ENCODE measurements around the gene TCIRG1. TPM values are rescaled to one million over a fixed set of nuclear protein-coding genes. Genes with fewer than 3 reads are reported as not detected.
"Not testable (repeated sequence)": the region's sequence is repeated elsewhere in the genome, so short reads cannot be mapped to it uniquely, and the experiment has no call there.

Gene TCIRG1, protein sequence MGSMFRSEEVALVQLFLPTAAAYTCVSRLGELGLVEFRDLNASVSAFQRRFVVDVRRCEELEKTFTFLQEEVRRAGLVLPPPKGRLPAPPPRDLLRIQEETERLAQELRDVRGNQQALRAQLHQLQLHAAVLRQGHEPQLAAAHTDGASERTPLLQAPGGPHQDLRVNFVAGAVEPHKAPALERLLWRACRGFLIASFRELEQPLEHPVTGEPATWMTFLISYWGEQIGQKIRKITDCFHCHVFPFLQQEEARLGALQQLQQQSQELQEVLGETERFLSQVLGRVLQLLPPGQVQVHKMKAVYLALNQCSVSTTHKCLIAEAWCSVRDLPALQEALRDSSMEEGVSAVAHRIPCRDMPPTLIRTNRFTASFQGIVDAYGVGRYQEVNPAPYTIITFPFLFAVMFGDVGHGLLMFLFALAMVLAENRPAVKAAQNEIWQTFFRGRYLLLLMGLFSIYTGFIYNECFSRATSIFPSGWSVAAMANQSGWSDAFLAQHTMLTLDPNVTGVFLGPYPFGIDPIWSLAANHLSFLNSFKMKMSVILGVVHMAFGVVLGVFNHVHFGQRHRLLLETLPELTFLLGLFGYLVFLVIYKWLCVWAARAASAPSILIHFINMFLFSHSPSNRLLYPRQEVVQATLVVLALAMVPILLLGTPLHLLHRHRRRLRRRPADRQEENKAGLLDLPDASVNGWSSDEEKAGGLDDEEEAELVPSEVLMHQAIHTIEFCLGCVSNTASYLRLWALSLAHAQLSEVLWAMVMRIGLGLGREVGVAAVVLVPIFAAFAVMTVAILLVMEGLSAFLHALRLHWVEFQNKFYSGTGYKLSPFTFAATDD
- 25.8 TPM for total RNA-seq
- long read RNA-seq, transcript TCIRG1-201 (20 exons, 2,677 nt) = major isoform, 8 of 50 reads
- long read RNA-seq, partial matches to known transcripts = 20 of 50 reads
- long read RNA-seq, other reads (novel, unspliced or antisense) = 21 of 50 reads

DNA sequence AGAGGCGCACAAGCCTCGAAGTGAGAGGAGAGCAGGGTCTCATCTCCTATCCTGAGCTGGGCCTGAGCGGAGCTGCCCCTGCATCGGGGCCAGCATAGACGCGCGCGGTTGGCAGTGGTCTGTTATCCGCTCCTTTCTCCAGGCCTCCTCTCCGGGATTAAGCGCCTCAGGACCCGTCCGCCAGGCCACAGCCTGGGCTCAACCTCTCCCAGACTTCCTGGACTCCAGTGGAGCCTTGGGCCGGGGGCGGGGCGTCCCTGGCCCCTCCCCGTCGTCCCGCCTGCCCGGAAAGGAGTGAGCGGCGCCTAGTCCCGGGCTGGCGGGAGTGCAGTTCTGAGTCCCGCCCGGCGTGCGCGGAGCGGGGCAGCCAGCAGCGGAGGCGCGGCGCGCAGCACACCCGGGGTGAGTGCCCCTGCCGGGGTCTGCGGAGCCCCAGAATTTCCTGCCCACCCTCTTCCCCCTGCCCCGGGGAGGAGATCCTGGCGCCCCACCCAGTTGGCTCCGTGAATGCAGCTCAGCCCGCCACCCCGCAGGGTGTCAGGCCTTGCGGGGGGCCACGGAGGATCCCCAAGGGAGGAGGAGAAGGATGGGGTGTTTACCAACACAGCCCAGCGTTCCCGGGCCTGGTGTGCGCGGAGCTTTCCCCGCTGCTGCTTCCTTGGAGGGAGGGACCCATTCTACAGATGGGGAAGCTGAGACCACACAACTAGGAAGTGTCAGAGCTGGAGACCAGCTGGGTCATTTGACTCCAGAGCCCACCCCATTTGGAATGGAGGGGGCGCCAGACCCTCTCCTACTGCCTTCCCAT lies at the start of gene TCIRG1:
Gene TCIRG1 (plus strand): TSS at position 308 of the 808 bp plus-strand sequence. CDS start 2,247 bp downstream, outside the sequence.
- DNase-seq = peak; percentile 93
- peak; percentile 83 for ATAC-seq
- intact Hi-C loops (cut with micrococcal nuclease) = no loop called here

DNA sequence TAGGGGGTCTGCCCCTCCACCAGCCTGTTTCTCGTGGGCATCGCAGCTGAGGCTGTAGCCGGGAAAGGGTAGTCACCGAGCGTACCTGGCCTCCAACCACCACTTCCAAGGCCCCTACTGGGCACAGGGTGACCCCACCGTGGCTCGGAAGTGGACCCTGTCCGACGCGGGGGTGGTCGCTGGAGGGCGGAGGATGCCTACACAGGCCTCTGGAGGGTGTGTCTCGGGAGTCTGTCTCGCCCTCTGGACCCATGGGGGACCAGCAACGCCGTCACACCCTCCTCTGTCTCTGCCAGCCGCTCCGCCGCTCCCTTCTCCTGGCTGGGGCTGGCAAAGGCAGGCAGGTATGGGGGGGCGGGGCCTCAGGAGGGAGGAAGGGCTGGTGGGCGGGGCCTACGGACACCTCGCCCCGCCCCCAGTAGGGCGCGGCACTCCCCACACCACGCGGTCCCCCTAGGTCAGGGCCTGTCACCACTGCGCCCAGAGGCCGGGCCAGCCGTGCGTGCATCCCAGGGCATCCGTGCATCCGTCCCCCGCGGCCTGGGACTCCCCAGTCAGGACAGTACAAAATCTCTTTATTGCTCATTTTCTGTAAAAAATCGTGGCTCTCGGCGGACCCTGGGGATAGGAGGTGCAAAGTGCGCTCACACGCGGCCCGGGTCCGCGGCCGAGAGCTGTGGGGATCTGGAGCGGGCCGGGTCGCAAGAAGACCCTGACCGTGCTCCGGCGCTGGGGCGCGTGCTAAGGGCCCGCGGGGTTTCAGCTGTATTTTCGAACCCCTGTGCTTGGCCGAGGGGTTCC lies 48.1 kb upstream of the TCIRG1 start:
- intact Hi-C loops (cut with micrococcal nuclease) = not testable (repeated sequence)
- peak; percentile 58 for ATAC-seq
- DNase-seq = peak; percentile 48

GRCh38 chr11:67991347-67992121 lies 47.3 kb upstream of the TCIRG1 start:
- ATAC-seq = not testable (repeated sequence)

GRCh38 chr11:67993821-67994220 lies 45.0 kb upstream of the TCIRG1 start:
- intact Hi-C loops (cut with micrococcal nuclease); DNase-seq; ATAC-seq: not testable (repeated sequence)

More at GRCh38 chr11:67991347-67992121, 47.3 kb upstream of the TCIRG1 start:
- DNase-seq; intact Hi-C loops (cut with micrococcal nuclease): not testable (repeated sequence)

GRCh38 chr11:67994387-67994786 lies 44.4 kb upstream of the TCIRG1 start:
- intact Hi-C loops (cut with micrococcal nuclease); ATAC-seq; DNase-seq: not testable (repeated sequence)

DNA sequence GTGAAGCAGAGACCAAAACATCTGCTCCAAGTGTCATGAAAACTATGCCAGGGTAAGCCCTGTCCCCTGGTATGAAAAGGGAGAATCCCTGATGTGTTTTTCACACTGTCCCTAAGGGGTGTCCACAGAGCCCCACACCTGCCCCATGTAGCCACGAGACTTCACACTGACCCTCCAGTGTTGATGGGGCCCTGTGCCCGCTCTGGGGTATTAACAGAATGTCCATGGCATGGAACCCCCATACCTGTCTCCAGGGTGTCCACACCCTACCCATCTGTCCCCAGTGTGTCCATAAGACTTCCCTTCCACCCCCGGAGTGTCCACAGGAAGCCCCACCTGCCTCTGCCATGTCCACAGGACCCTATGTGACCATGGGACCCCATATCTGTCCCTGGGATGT lies 43.7 kb upstream of the TCIRG1 start:
- not testable (repeated sequence) for DNase-seq, ATAC-seq

GRCh38 chr11:67995579-67995978 lies 43.2 kb upstream of the TCIRG1 start:
- ATAC-seq; intact Hi-C loops (cut with micrococcal nuclease); DNase-seq: not testable (repeated sequence)

More for the DNA sequence above, 43.7 kb upstream of the TCIRG1 start:
- intact Hi-C loops (cut with micrococcal nuclease) = not testable (repeated sequence)

GRCh38 chr11:67996051-67996450 lies 42.8 kb upstream of the TCIRG1 start:
- intact Hi-C loops (cut with micrococcal nuclease) = no loop called here
- DNase-seq = no peak
- ATAC-seq = no peak

- intact Hi-C loops (cut with micrococcal nuclease) = no loop called here
- ATAC-seq (peak; percentile 87), DNase-seq (peak; percentile 77)
These were observed 42.0 kb upstream of the TCIRG1 start for GRCh38 chr11:67996622-67997474.

- DNase-seq (no peak), ATAC-seq (peak; percentile 8)
These were observed 41.3 kb upstream of the TCIRG1 start for GRCh38 chr11:67997475-67997921.

GRCh38 chr11:67998150-67999045 lies 40.4 kb upstream of the TCIRG1 start:
- no peak for ATAC-seq
- intact Hi-C loops (cut with micrococcal nuclease) = no loop called here
- no peak for DNase-seq

More at GRCh38 chr11:67997475-67997921, 41.3 kb upstream of the TCIRG1 start:
- intact Hi-C loops (cut with micrococcal nuclease) = no loop called here

- DNase-seq = no peak
- intact Hi-C loops (cut with micrococcal nuclease) = no loop called here
- no peak for ATAC-seq
These were observed 39.6 kb upstream of the TCIRG1 start for GRCh38 chr11:67999201-67999629.

DNA sequence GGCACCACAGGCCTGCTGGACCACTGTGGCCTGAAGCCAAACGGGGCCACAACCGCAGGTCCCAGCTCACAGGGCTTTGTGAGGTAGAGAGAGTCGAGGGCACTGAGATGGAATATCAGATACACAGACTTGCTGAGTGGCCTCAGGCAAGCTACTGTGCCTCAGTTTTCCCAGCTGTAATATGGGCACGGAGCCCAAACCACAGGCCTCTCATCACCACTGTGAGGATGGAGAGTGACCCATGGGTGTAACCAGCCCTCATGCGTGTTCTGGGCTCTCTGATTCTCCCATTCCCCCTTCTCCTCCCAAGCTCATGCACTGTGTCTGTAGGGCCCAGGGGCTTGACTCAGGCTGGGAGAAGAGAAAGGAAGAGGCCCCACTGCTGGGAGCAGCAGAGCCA lies 39.1 kb upstream of the TCIRG1 start:
- intact Hi-C loops (cut with micrococcal nuclease) = no loop called here
- DNase-seq = no peak
- ATAC-seq = no peak

DNA sequence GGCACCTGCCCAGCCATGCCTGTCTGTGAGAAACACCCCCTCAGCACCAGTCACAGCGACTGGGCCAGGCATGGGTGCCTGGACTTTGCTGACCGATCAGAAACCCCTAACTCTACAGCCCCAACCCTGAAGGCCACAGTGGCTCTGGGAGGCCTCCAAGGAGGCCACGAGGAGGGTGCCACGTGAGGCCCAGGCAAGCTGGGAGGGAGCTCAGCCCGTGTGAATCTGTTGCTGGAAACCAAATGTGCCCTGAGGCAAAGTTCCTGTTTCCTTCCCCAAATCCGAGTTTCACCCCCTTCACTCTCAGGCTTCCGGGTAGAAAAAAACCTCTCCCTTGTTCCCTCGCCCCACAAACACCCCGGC lies 36.3 kb upstream of the TCIRG1 start:
- intact Hi-C loops (cut with micrococcal nuclease) = no loop called here
- DNase-seq (no peak), ATAC-seq (peak; percentile 17)

Data from left ventricle myocardium superior (tissue), 1 donor.